ENCODE data around the gene EEFSEC. TPM values are rescaled to one million over a fixed set of nuclear protein-coding genes. Genes with fewer than 3 reads are reported as not detected.

EEFSEC gene
- total RNA-seq, 2 experiments from 2014 or later = 21.7 to 23.1 TPM

DNA sequence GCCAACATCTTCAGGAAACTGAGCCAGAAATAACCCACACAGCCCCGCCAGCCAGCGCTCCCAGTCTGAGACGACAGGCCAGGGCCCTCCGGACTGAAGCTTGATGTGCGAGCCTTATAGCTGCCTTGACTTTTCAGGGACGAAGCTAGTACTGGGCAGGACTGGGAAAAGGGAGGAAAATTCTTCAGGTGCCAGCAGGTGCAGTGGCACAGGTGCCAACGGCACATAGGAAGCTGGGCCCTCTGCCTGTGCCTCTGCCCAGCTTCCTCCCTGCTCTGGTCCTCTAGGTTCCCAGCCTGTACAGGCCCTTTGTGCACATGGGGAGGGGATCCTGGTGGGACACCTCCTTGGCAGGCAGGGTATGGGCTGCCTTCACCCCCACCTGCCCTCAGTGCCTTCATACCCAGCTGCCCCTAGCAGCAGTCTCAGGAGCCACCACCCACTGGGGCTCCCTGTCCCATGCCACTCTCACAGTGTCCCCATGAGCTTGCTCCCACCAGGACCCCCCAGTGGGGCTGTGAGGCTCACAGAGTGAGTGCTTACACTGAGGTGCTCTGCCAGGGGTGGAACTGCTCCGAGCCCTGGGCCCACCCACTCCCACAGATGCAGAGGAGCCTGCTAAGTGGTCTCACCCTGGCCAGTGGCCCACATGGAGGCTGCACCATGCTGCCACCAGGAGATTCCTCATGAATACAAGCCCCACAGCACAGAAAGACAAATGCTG lies 252.4 kb downstream of the EEFSEC start:
- H3K9me3 Mint-ChIP-seq (ENCODE audit: insufficient read depth) = no peaks in the 10 kb centered on the region
- H3K27me3 Mint-ChIP-seq (ENCODE audit: low read depth) = no peaks in the 10 kb centered on the region
- DNase-seq = no peak
- ChIA-PET POLR2A (no interaction called here), CTCF (no interaction called here)
- H3K27ac Mint-ChIP-seq = no peak overlapping the region
- no peaks in the 10 kb centered on the region for H3K36me3 Mint-ChIP-seq (ENCODE audit: low read depth)
- ATAC-seq = no peak
- H3K4me3 Mint-ChIP-seq = no peak overlapping the region
- H3K4me1 Mint-ChIP-seq (ENCODE audit: low read depth) = no peaks in the 10 kb centered on the region

- no peak overlapping the region for H3K27ac Mint-ChIP-seq
- ATAC-seq (no peak), DNase-seq (no peak)
- no peaks in the 10 kb centered on the region for H3K9me3 Mint-ChIP-seq (ENCODE audit: insufficient read depth)
- H3K27me3 Mint-ChIP-seq (ENCODE audit: low read depth) = no peaks in the 10 kb centered on the region
- H3K4me1 Mint-ChIP-seq (ENCODE audit: low read depth) = no peaks in the 10 kb centered on the region
- H3K36me3 Mint-ChIP-seq (ENCODE audit: low read depth) = no peaks in the 10 kb centered on the region
- POLR2A ChIA-PET = no interaction called here
- H3K4me3 Mint-ChIP-seq = no peak overlapping the region
- CTCF ChIA-PET = no interaction called here
Measured at GRCh38 chr3:128407247-128407646, 254.0 kb downstream of the EEFSEC start.

DNA sequence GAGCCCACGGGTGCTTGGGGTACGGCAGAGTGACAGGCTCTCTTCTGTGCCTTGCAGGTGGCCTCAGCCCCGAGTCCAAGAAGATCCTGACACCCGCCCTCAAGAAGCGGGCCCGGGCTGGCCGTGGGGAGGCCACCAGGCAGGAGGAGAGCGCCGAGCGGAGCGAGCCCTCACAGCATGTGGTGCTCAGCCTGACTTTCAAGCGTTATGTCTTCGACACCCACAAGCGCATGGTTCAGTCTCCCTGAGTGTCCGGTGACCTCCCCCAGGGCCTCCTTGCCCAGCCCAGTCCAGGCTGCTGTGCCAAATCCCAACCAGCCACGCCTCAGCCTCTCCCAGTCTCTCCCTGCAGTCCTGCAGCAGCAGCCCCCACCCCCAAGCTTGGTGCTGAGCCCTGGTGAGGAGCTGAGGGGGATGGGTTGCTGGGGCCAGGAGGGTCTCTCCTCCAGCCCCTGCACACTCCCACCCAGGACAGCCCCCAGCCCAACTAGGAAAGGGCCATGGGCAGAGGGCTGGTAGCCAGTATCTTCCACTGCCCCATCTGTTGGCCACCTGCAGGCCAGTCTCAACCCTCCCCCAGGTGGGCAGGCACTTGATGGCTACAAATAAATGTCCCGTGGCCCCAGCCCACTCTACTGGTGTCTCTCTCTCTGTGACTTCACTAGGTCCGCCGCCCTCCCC lies 254.9 kb downstream of the EEFSEC start:
- H3K4me1 Mint-ChIP-seq (ENCODE audit: low read depth) = no peaks in the 10 kb centered on the region
- POLR2A ChIA-PET = no interaction called here
- H3K27ac Mint-ChIP-seq = no peak overlapping the region
- ATAC-seq (no peak), DNase-seq (no peak)
- H3K27me3 Mint-ChIP-seq (ENCODE audit: low read depth) = no peaks in the 10 kb centered on the region
- H3K9me3 Mint-ChIP-seq (ENCODE audit: insufficient read depth) = no peaks in the 10 kb centered on the region
- no peaks in the 10 kb centered on the region for H3K36me3 Mint-ChIP-seq (ENCODE audit: low read depth)
- H3K4me3 Mint-ChIP-seq = no peak overlapping the region
- CTCF ChIA-PET = no interaction called here

DNA sequence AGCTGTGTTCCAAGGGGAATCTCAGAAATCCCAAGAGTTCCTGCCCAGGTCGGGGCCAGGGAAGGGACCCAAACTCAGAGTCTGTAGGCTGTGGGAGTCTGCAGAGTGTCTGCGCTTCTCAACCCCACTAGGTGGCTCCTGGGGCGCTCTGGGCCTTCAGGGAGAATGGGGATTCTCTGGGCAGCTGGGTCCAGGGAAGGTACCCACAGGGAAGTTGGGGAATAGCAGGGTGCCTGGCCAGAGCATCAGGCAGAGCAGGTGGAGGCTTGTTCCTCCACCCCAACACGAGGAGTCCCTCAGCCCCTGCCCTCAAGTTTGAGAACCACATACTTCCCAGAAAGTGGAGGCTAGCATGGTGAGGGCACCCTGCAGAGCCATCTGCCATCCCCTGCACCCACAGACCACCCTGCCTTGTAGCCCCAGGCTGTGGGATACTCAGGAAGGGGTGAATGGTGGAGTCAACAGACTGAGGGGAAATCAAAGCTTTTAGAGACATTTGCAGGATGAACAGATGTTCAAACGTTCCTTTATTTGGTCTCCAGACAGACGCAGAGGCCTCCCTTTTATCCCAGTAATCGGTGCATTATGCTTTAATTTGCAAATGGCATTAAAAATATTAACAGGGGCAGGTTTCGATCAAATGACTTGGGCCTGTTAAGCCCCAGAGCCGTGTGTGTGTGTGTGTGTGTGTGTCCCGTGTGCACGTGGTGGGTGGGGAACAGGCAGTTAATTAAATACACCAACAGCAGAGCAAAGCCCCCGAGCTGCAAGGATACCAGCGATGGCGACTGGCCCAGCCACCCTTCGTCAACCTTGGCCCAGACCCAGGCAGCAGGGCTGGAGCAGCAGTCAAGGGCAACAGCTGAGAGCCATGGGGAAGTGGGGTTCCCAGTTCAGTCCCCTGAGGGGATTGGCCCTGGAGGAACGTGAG lies 255.7 kb downstream of the EEFSEC start:
- ChIA-PET CTCF (no interaction called here), POLR2A (no interaction called here)
- Mint-ChIP-seq H3K4me1 (ENCODE audit: low read depth) (no peaks in the 10 kb centered on the region), H3K9me3 (ENCODE audit: insufficient read depth) (no peaks in the 10 kb centered on the region), H3K27ac (no peak overlapping the region), H3K4me3 (no peak overlapping the region), H3K36me3 (ENCODE audit: low read depth) (no peaks in the 10 kb centered on the region), H3K27me3 (ENCODE audit: low read depth) (no peaks in the 10 kb centered on the region)
- DNase-seq = no peak
- ATAC-seq = no peak

- Mint-ChIP-seq H3K36me3 (ENCODE audit: low read depth) (no peaks in the 10 kb centered on the region), H3K27me3 (ENCODE audit: low read depth) (no peaks in the 10 kb centered on the region), H3K4me1 (ENCODE audit: low read depth) (no peaks in the 10 kb centered on the region), H3K9me3 (ENCODE audit: insufficient read depth) (no peaks in the 10 kb centered on the region), H3K4me3 (no peak overlapping the region), H3K27ac (no peak overlapping the region)
- no peak for DNase-seq
- no peak for ATAC-seq
- CTCF ChIA-PET = no interaction called here
- POLR2A ChIA-PET = no interaction called here
Measured at GRCh38 chr3:128409624-128410581, 256.6 kb downstream of the EEFSEC start.

GRCh38 chr3:128410669-128411573 lies 257.6 kb downstream of the EEFSEC start:
- H3K4me3 Mint-ChIP-seq = no peak overlapping the region
- no peak for DNase-seq
- H3K27me3 Mint-ChIP-seq (ENCODE audit: low read depth) = no peaks in the 10 kb centered on the region
- H3K27ac Mint-ChIP-seq = no peak overlapping the region
- ChIA-PET CTCF (no interaction called here), POLR2A (no interaction called here)
- ATAC-seq = no peak
- no peaks in the 10 kb centered on the region for H3K4me1 Mint-ChIP-seq (ENCODE audit: low read depth)
- H3K36me3 Mint-ChIP-seq (ENCODE audit: low read depth) = no peaks in the 10 kb centered on the region
- no peaks in the 10 kb centered on the region for H3K9me3 Mint-ChIP-seq (ENCODE audit: insufficient read depth)

- no peaks in the 10 kb centered on the region for H3K9me3 Mint-ChIP-seq (ENCODE audit: insufficient read depth)
- H3K4me1 Mint-ChIP-seq (ENCODE audit: low read depth) = no peaks in the 10 kb centered on the region
- ChIA-PET CTCF (no interaction called here), POLR2A (no interaction called here)
- DNase-seq (no peak), ATAC-seq (no peak)
- H3K27me3 Mint-ChIP-seq (ENCODE audit: low read depth) = no peaks in the 10 kb centered on the region
- H3K4me3 Mint-ChIP-seq = no peak overlapping the region
- H3K36me3 Mint-ChIP-seq (ENCODE audit: low read depth) = no peaks in the 10 kb centered on the region
- no peak overlapping the region for H3K27ac Mint-ChIP-seq
Measured at GRCh38 chr3:128411574-128412064, 258.3 kb downstream of the EEFSEC start.

- H3K9me3 Mint-ChIP-seq (ENCODE audit: insufficient read depth) = no peaks in the 10 kb centered on the region
- H3K27me3 Mint-ChIP-seq (ENCODE audit: low read depth) = no peaks in the 10 kb centered on the region
- POLR2A ChIA-PET = no interaction called here
- ATAC-seq (no peak), DNase-seq (no peak)
- H3K4me3 Mint-ChIP-seq = no peak overlapping the region
- H3K27ac Mint-ChIP-seq = no peak overlapping the region
- no peaks in the 10 kb centered on the region for H3K4me1 Mint-ChIP-seq (ENCODE audit: low read depth)
- no peaks in the 10 kb centered on the region for H3K36me3 Mint-ChIP-seq (ENCODE audit: low read depth)
- CTCF ChIA-PET = no interaction called here
Measured at GRCh38 chr3:128412180-128413002, 259.1 kb downstream of the EEFSEC start.

- ChIA-PET CTCF (no interaction called here), POLR2A (no interaction called here)
- DNase-seq (no peak), ATAC-seq (no peak)
- Mint-ChIP-seq H3K36me3 (ENCODE audit: low read depth) (no peaks in the 10 kb centered on the region), H3K4me1 (ENCODE audit: low read depth) (no peaks in the 10 kb centered on the region), H3K27ac (no peak overlapping the region), H3K4me3 (no peak overlapping the region), H3K27me3 (ENCODE audit: low read depth) (no peaks in the 10 kb centered on the region), H3K9me3 (ENCODE audit: insufficient read depth) (no peaks in the 10 kb centered on the region)
Measured at GRCh38 chr3:128413003-128413370, 259.7 kb downstream of the EEFSEC start.

GRCh38 chr3:128413413-128414205 lies 260.3 kb downstream of the EEFSEC start:
- no peak overlapping the region for H3K4me3 Mint-ChIP-seq
- CTCF ChIA-PET = no interaction called here
- DNase-seq = no peak
- no peaks in the 10 kb centered on the region for H3K4me1 Mint-ChIP-seq (ENCODE audit: low read depth)
- H3K27me3 Mint-ChIP-seq (ENCODE audit: low read depth) = no peaks in the 10 kb centered on the region
- no peak overlapping the region for H3K27ac Mint-ChIP-seq
- no peak for ATAC-seq
- no peaks in the 10 kb centered on the region for H3K9me3 Mint-ChIP-seq (ENCODE audit: insufficient read depth)
- H3K36me3 Mint-ChIP-seq (ENCODE audit: low read depth) = no peaks in the 10 kb centered on the region
- POLR2A ChIA-PET = interaction anchor here (0.6 kb wide), 1 partner anchor 11 kb away, joined by 3 read pairs; no protein-coding TSS in a partner anchor
